Large intestine (tissue), 12 donors: Measurements from ENCODE around the gene TM4SF1. TPM values are rescaled to one million over a fixed set of nuclear protein-coding genes. Genes with fewer than 3 reads are reported as not detected.
A peak's percentile ranks its signal among the peaks of the same experiment; 100 is the strongest.

Experiments
- DNase-seq, 2 donors: peaks; one replicate each; pipeline versions ENCODE4 v3.0.0 to v3.0.0-alpha.2; 2013
- H3K27ac ChIP-seq: one replicate; pipeline ENCODE4 v1.5.1; 2013; ENCODE audit warnings: low read length
- H3K27me3 ChIP-seq: 2 replicates; pipeline ENCODE4 v1.6.1; 2013; ENCODE audit warnings: low read length; ENCODE audit not compliant: control insufficient read depth, insufficient read depth
- H3K36me3 ChIP-seq: 2 replicates; pipeline ENCODE4 v1.6.1; 2013; ENCODE audit warnings: low read length; ENCODE audit not compliant: control insufficient read depth, insufficient read depth
- H3K4me1 ChIP-seq: one replicate; pipeline ENCODE4 v1.6.1; 2013; ENCODE audit warnings: low read length; ENCODE audit not compliant: control insufficient read depth, insufficient read depth
- H3K4me3 ChIP-seq: one replicate; pipeline ENCODE4 v1.5.1; 2013; ENCODE audit warnings: low read length
- H3K9me3 ChIP-seq: one replicate; pipeline ENCODE4 v1.6.1; 2013; ENCODE audit warnings: mild to moderate bottlenecking, low read depth, low read length, moderate library complexity; ENCODE audit not compliant: control insufficient read depth
- whole genome bisulfite sequencing: methylation state at CpG from one replicate; pipeline ENCODE4 v1.1.5; 2013; ENCODE audit warnings: low lambda C conversion rate; ENCODE audit not compliant: insufficient coverage; 5-methylcytosine and 5-hydroxymethylcytosine counted together
- long read RNA-seq, 11 donors: transcript quantifications; one replicate each; lab custom pipeline, GENCODE V29; 2026
- polyA plus RNA-seq: library from polyadenylated mRNA; unstranded; fragments of 120-200 nt; gene quantifications from one replicate; pipeline ENCODE4 v1.2.1, GENCODE V29; 2013

TM4SF1 gene
- polyA plus RNA-seq = 56.9 TPM
- long read RNA-seq, donor 1, transcript TM4SF1-201 (5 exons, 1,771 nt) = major isoform, 17 of 19 reads
- long read RNA-seq, donor 1, partial matches to known transcripts = 0 of 19 reads
- long read RNA-seq, donor 1, other reads (novel, unspliced or antisense) = 0 of 19 reads
- long read RNA-seq, donor 2, transcript TM4SF1-201 (5 exons, 1,771 nt) = major isoform, 36 of 38 reads
- long read RNA-seq, donor 2, partial matches to known transcripts = 0 of 38 reads
- long read RNA-seq, donor 2, other reads (novel, unspliced or antisense) = 0 of 38 reads
- long read RNA-seq, donor 3 = 0 reads
- long read RNA-seq, donor 4, partial matches to known transcripts = 0 of 1 reads
- long read RNA-seq, donor 4, other reads (novel, unspliced or antisense) = 0 of 1 reads
- long read RNA-seq, donor 5, transcript TM4SF1-201 (5 exons, 1,771 nt) = major isoform, 13 of 13 reads
- long read RNA-seq, donor 5, partial matches to known transcripts = 0 of 13 reads
- long read RNA-seq, donor 5, other reads (novel, unspliced or antisense) = 0 of 13 reads
- long read RNA-seq, donor 6, transcript TM4SF1-201 (5 exons, 1,771 nt) = major isoform, 30 of 31 reads
- long read RNA-seq, donor 6, partial matches to known transcripts = 0 of 31 reads
- long read RNA-seq, donor 6, other reads (novel, unspliced or antisense) = 0 of 31 reads
- long read RNA-seq, donor 7, transcript TM4SF1-201 (5 exons, 1,771 nt) = major isoform, 13 of 14 reads
- long read RNA-seq, donor 7, partial matches to known transcripts = 0 of 14 reads
- long read RNA-seq, donor 7, other reads (novel, unspliced or antisense) = 0 of 14 reads
- long read RNA-seq, donor 8, transcript TM4SF1-201 (5 exons, 1,771 nt) = major isoform, 32 of 32 reads
- long read RNA-seq, donor 8, partial matches to known transcripts = 0 of 32 reads
- long read RNA-seq, donor 8, other reads (novel, unspliced or antisense) = 0 of 32 reads
- long read RNA-seq, donor 9, transcript TM4SF1-201 (5 exons, 1,771 nt) = major isoform, 27 of 30 reads
- long read RNA-seq, donor 9, partial matches to known transcripts = 0 of 30 reads
- long read RNA-seq, donor 9, other reads (novel, unspliced or antisense) = 0 of 30 reads
- long read RNA-seq, donor 10, transcript TM4SF1-201 (5 exons, 1,771 nt) = major isoform, 32 of 33 reads
- long read RNA-seq, donor 10, partial matches to known transcripts = 0 of 33 reads
- long read RNA-seq, donor 10, other reads (novel, unspliced or antisense) = 0 of 33 reads
- long read RNA-seq, donor 11, transcript TM4SF1-201 (5 exons, 1,771 nt) = major isoform, 15 of 20 reads
- long read RNA-seq, donor 11, partial matches to known transcripts = 5 of 20 reads
- long read RNA-seq, donor 11, other reads (novel, unspliced or antisense) = 0 of 20 reads

- Histone ChIP-seq H3K9me3 (no peaks in the 10 kb centered on the region), H3K27me3 (no peaks in the 10 kb centered on the region), H3K27ac (peak within 1 kb of the TSS; percentile 51), H3K36me3 (no peaks in the 10 kb centered on the region), H3K4me3 (peak within 1 kb of the TSS; percentile 29), H3K4me1 (peaks cover 32% of the 10 kb centered on the region)
- DNase-seq = peak; percentile 35 to 73
- no CpG with 5 or more reads among the region's 15 CpGs for WGBS
Observed at GRCh38 chr3:149377408-149378364, at the start of gene TM4SF1. Gene TM4SF1 (minus strand): TSS chr3:149377649. CDS start chr3:149377547, 102 bp downstream.

- no CpG with 5 or more reads among the region's 2 CpGs for WGBS
- Histone ChIP-seq H3K27me3 (no peaks in the 10 kb centered on the region), H3K4me3 (no peak overlapping the region), H3K4me1 (no peaks in the 10 kb centered on the region), H3K9me3 (no peaks in the 10 kb centered on the region), H3K27ac (no peak overlapping the region), H3K36me3 (no peaks in the 10 kb centered on the region)
- DNase-seq = no peak
Observed at GRCh38 chr3:149426325-149426724, 48.9 kb upstream of the TM4SF1 start.

GRCh38 chr3:149424918-149425317 lies 47.5 kb upstream of the TM4SF1 start:
- whole genome bisulfite sequencing = 70% methylated on average over 2 of the region's 2 CpGs
- no peaks in the 10 kb centered on the region for H3K9me3 ChIP-seq
- DNase-seq = no peak

GRCh38 chr3:149421764-149422163 lies 44.3 kb upstream of the TM4SF1 start:
- Histone ChIP-seq H3K4me1 (no peaks in the 10 kb centered on the region), H3K27me3 (no peaks in the 10 kb centered on the region), H3K27ac (no peak overlapping the region), H3K9me3 (no peaks in the 10 kb centered on the region), H3K4me3 (no peak overlapping the region), H3K36me3 (no peaks in the 10 kb centered on the region)
- DNase-seq = no peak
- WGBS = no CpG with 5 or more reads among the region's 2 CpGs

More at GRCh38 chr3:149424918-149425317, 47.5 kb upstream of the TM4SF1 start:
- Histone ChIP-seq H3K27ac (no peak overlapping the region), H3K36me3 (no peaks in the 10 kb centered on the region), H3K27me3 (no peaks in the 10 kb centered on the region), H3K4me1 (no peaks in the 10 kb centered on the region), H3K4me3 (no peak overlapping the region)

- WGBS = no CpG with 5 or more reads among the region's 4 CpGs
Observed at GRCh38 chr3:149419816-149420215, 42.4 kb upstream of the TM4SF1 start.

GRCh38 chr3:149417727-149418126 lies 40.3 kb upstream of the TM4SF1 start:
- no peaks in the 10 kb centered on the region for H3K36me3 ChIP-seq
- H3K27me3 ChIP-seq = no peaks in the 10 kb centered on the region
- H3K27ac ChIP-seq = no peak overlapping the region
- WGBS = no CpG with 5 or more reads among the region's 2 CpGs
- no peaks in the 10 kb centered on the region for H3K4me1 ChIP-seq
- H3K9me3 ChIP-seq = no peaks in the 10 kb centered on the region
- DNase-seq = no peak
- no peak overlapping the region for H3K4me3 ChIP-seq

More at GRCh38 chr3:149419816-149420215, 42.4 kb upstream of the TM4SF1 start:
- H3K4me3 ChIP-seq = no peak overlapping the region
- H3K27me3 ChIP-seq = no peaks in the 10 kb centered on the region
- H3K9me3 ChIP-seq = no peaks in the 10 kb centered on the region
- DNase-seq = no peak
- H3K36me3 ChIP-seq = no peaks in the 10 kb centered on the region
- no peak overlapping the region for H3K27ac ChIP-seq
- H3K4me1 ChIP-seq = no peaks in the 10 kb centered on the region

- Histone ChIP-seq H3K27ac (no peak overlapping the region), H3K4me3 (no peak overlapping the region)
- 90% methylated on average over 3 of the region's 3 CpGs for WGBS
Observed at GRCh38 chr3:149417174-149417573, 39.7 kb upstream of the TM4SF1 start.

GRCh38 chr3:149415484-149415883 lies 38.0 kb upstream of the TM4SF1 start:
- no peak overlapping the region for H3K4me3 ChIP-seq
- H3K27me3 ChIP-seq = no peaks in the 10 kb centered on the region
- H3K27ac ChIP-seq = no peak overlapping the region
- no peaks in the 10 kb centered on the region for H3K4me1 ChIP-seq
- H3K9me3 ChIP-seq = no peaks in the 10 kb centered on the region
- DNase-seq = no peak
- no peaks in the 10 kb centered on the region for H3K36me3 ChIP-seq
- WGBS = no CpG with 5 or more reads among the region's 2 CpGs

More at GRCh38 chr3:149417174-149417573, 39.7 kb upstream of the TM4SF1 start:
- no peaks in the 10 kb centered on the region for H3K4me1 ChIP-seq
- DNase-seq = no peak
- no peaks in the 10 kb centered on the region for H3K9me3 ChIP-seq
- H3K36me3 ChIP-seq = no peaks in the 10 kb centered on the region
- H3K27me3 ChIP-seq = no peaks in the 10 kb centered on the region

- Histone ChIP-seq H3K9me3 (no peaks in the 10 kb centered on the region), H3K27me3 (no peaks in the 10 kb centered on the region), H3K4me1 (no peaks in the 10 kb centered on the region), H3K27ac (no peak overlapping the region), H3K4me3 (no peak overlapping the region), H3K36me3 (no peaks in the 10 kb centered on the region)
- WGBS = no CpG with 5 or more reads among the region's 1 CpG
- peak; percentile 10 to 35 for DNase-seq
Observed at GRCh38 chr3:149414557-149415231, 37.2 kb upstream of the TM4SF1 start.
